ENCODE results near the gene TPST1. TPM values are rescaled to one million over a fixed set of nuclear protein-coding genes. Genes with fewer than 3 reads are reported as not detected.

Gene TPST1
- total RNA-seq, 1 donor = 137 TPM

GRCh38 chr7:66193146-66193725 lies 11.9 kb upstream of the TPST1 start:
- DNase-seq (ENCODE audit: insufficient read length, low spot score, missing footprints) = no peak

GRCh38 chr7:66198469-66198868 lies 6.7 kb upstream of the TPST1 start:
- TF ChIP-seq CTCF (IDR thresholded peaks at IDR 0.05; ENCODE audit: extremely low read depth, low read depth, low read length) = no peak
- Histone ChIP-seq H4K20me1 (ENCODE audit: insufficient read depth, low read length) (no peaks in the 10 kb centered on the region), H3K4me1 (ENCODE audit: insufficient read depth, low read length) (no peaks in the 10 kb centered on the region), H3K9me3 (ENCODE audit: low read depth, low read length) (no peaks in the 10 kb centered on the region), H3K79me2 (ENCODE audit: insufficient read depth, low read length) (no peaks in the 10 kb centered on the region), H3K4me2 (ENCODE audit: insufficient read depth, low read length) (no peak overlapping the region), H3K4me3 (ENCODE audit: insufficient read depth, low read length) (no peak overlapping the region), H3K27ac (ENCODE audit: low read depth, low read length) (no peak overlapping the region), H2AFZ (ENCODE audit: low read length) (no peak overlapping the region), H3K27me3 (ENCODE audit: insufficient read depth, low read length) (no peaks in the 10 kb centered on the region), H3K36me3 (ENCODE audit: insufficient read depth, low read length) (no peaks in the 10 kb centered on the region)
- no peak for DNase-seq (ENCODE audit: insufficient read length, low spot score, missing footprints)

More at GRCh38 chr7:66193146-66193725, 11.9 kb upstream of the TPST1 start:
- Histone ChIP-seq H2AFZ (ENCODE audit: low read length) (no peak overlapping the region), H3K79me2 (ENCODE audit: insufficient read depth, low read length) (no peaks in the 10 kb centered on the region), H3K36me3 (ENCODE audit: insufficient read depth, low read length) (no peaks in the 10 kb centered on the region), H3K9me3 (ENCODE audit: low read depth, low read length) (no peaks in the 10 kb centered on the region), H3K27me3 (ENCODE audit: insufficient read depth, low read length) (no peaks in the 10 kb centered on the region), H3K4me3 (ENCODE audit: insufficient read depth, low read length) (no peak overlapping the region), H3K4me2 (ENCODE audit: insufficient read depth, low read length) (no peak overlapping the region), H3K4me1 (ENCODE audit: insufficient read depth, low read length) (no peaks in the 10 kb centered on the region), H4K20me1 (ENCODE audit: insufficient read depth, low read length) (no peaks in the 10 kb centered on the region), H3K27ac (ENCODE audit: low read depth, low read length) (no peak overlapping the region)
- no peak for TF ChIP-seq CTCF (IDR thresholded peaks at IDR 0.05; ENCODE audit: extremely low read depth, low read depth, low read length)

GRCh38 chr7:66198956-66199355 lies 6.2 kb upstream of the TPST1 start:
- no peak overlapping the region for H2AFZ ChIP-seq (ENCODE audit: low read length)
- no peaks in the 10 kb centered on the region for H3K27me3 ChIP-seq (ENCODE audit: insufficient read depth, low read length)
- no peak for TF ChIP-seq CTCF (IDR thresholded peaks at IDR 0.05; ENCODE audit: extremely low read depth, low read depth, low read length)
- DNase-seq (ENCODE audit: insufficient read length, low spot score, missing footprints) = no peak
- H3K79me2 ChIP-seq (ENCODE audit: insufficient read depth, low read length) = no peaks in the 10 kb centered on the region
- H3K4me1 ChIP-seq (ENCODE audit: insufficient read depth, low read length) = no peaks in the 10 kb centered on the region
- no peaks in the 10 kb centered on the region for H3K36me3 ChIP-seq (ENCODE audit: insufficient read depth, low read length)
- H4K20me1 ChIP-seq (ENCODE audit: insufficient read depth, low read length) = no peaks in the 10 kb centered on the region
- no peaks in the 10 kb centered on the region for H3K9me3 ChIP-seq (ENCODE audit: low read depth, low read length)
- no peak overlapping the region for H3K4me2 ChIP-seq (ENCODE audit: insufficient read depth, low read length)
- H3K27ac ChIP-seq (ENCODE audit: low read depth, low read length) = no peak overlapping the region
- H3K4me3 ChIP-seq (ENCODE audit: insufficient read depth, low read length) = no peak overlapping the region

GRCh38 chr7:66202441-66202840 lies 2.7 kb upstream of the TPST1 start:
- no peak for TF ChIP-seq CTCF (IDR thresholded peaks at IDR 0.05; ENCODE audit: extremely low read depth, low read depth, low read length)
- Histone ChIP-seq H3K4me3 (ENCODE audit: insufficient read depth, low read length) (no peak overlapping the region), H3K79me2 (ENCODE audit: insufficient read depth, low read length) (peaks cover 24% of the 10 kb centered on the region), H3K4me2 (ENCODE audit: insufficient read depth, low read length) (no peak overlapping the region), H3K36me3 (ENCODE audit: insufficient read depth, low read length) (no peaks in the 10 kb centered on the region), H3K4me1 (ENCODE audit: insufficient read depth, low read length) (peaks cover 11% of the 10 kb centered on the region), H3K9me3 (ENCODE audit: low read depth, low read length) (no peaks in the 10 kb centered on the region), H4K20me1 (ENCODE audit: insufficient read depth, low read length) (peaks cover 11% of the 10 kb centered on the region), H2AFZ (ENCODE audit: low read length) (no peak overlapping the region), H3K27me3 (ENCODE audit: insufficient read depth, low read length) (no peaks in the 10 kb centered on the region), H3K27ac (ENCODE audit: low read depth, low read length) (no peak overlapping the region)
- no peak for DNase-seq (ENCODE audit: insufficient read length, low spot score, missing footprints)

All from osteoblast (primary cell).